Measurements from ENCODE around the gene PCK2. TPM values are rescaled to one million over a fixed set of nuclear protein-coding genes. Genes with fewer than 3 reads are reported as not detected.

PCK2 gene
- total RNA-seq, 1 donor: 13.0 TPM

DNA sequence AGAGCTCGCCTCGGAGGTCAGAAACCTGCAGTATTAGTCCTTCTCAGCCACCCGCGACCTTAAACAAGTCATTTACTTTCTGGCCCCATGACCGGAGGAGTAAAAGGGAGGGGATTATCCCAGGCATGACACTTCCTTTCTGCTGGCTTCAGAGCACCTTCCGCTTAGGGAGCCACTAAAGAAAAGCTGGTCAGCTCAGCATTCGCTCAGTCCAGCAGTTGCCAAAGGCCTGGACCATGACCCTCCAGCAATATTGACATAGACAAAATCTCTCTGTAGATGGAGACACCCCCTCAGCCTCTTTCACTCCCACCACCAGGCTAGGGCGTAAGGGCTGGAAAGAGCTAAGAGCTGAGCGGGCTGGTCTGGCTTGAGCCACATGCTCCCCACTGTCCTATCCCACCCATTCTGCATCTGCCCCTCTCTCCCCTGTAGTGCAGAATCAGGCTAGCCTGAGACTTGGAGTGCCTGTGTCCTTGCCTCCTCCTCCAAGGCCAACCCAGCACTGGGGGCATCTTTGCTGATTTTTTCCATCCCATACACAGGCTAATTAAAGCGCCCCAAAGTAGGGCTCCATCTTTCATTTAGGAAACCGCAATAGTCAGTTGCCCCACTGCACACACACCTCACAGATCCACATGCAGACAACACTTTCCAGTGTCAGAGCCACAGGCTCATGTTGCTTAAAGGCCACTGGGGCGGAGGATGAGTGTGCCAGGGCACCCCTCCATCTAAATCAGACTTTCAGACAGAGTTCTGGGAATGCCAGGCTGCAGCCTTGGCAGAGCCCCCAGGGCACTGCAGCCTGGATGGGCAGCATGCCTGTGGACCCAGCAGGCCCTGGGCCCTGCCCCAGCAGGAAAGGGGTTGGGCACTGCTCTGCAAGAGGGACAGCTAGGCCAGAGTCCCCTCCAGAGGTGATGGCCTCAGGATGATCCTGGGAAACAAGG lies 26.7 kb upstream of the PCK2 start:
- TF ChIP-seq, protein P1, sequence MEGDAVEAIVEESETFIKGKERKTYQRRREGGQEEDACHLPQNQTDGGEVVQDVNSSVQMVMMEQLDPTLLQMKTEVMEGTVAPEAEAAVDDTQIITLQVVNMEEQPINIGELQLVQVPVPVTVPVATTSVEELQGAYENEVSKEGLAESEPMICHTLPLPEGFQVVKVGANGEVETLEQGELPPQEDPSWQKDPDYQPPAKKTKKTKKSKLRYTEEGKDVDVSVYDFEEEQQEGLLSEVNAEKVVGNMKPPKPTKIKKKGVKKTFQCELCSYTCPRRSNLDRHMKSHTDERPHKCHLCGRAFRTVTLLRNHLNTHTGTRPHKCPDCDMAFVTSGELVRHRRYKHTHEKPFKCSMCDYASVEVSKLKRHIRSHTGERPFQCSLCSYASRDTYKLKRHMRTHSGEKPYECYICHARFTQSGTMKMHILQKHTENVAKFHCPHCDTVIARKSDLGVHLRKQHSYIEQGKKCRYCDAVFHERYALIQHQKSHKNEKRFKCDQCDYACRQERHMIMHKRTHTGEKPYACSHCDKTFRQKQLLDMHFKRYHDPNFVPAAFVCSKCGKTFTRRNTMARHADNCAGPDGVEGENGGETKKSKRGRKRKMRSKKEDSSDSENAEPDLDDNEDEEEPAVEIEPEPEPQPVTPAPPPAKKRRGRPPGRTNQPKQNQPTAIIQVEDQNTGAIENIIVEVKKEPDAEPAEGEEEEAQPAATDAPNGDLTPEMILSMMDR (IDR thresholded peaks at IDR 0.05; ENCODE audit: insufficient read depth, low read depth, low read length): no peak
- H3K4me3 ChIP-seq (ENCODE audit: low read depth, low read length): no peak overlapping the region
- no peak for DNase-seq (ENCODE audit: low read depth)

DNA sequence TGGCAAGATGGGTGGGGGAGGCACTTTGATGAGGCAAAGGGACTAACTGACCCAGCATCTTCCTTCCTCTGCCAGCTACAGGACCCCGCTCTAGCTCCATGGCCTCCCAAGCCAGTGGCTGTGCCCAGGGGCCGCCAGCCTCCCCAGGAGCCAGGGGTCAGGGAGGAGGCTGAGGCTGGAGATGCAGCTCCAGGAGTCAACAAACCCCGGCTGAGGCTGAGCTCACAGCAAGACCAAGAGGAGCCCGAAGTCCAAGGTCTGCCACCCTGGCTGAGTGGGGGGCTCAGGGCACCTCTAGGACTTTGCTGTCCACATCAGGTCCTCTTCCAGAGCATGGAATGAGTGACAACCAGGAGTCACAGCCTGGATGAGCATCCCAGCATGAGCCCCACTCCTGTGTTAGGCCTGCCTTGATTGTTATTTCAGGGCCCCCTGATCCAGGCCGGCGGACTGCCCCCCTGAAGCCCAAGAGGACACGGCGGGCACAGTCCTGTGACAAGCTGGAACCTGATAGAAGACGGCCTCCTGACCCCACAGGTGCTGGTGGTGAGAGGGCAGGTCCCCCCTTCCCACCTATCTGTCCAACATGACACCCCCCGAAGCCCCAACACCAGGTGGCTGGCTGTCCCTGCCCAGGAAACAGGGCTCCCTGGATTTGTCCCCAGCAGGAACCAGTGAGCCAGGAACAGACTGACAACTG lies 25.2 kb upstream of the PCK2 start:
- TF ChIP-seq, protein P1 (IDR thresholded peaks at IDR 0.05; ENCODE audit: insufficient read depth, low read depth, low read length): no peak
- no peak overlapping the region for H3K4me3 ChIP-seq (ENCODE audit: low read depth, low read length)
- no peak for DNase-seq (ENCODE audit: low read depth)

DNA sequence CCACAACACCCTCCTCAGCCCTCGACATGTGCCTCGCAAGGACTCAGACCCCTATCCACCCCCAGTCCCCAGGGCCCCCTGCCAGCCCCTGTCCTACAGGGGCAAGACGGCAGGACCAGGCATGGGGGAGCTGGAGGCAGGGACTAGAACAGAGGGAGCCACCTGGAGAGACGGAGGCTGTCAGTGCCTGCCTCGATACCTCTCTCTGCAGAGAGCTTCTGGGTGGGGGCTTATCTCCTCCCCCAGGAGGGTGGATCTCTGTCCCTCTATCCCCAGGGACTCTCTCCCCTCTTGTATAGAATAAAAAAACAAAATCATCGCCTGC lies 24.7 kb upstream of the PCK2 start:
- TF ChIP-seq, protein P1 (IDR thresholded peaks at IDR 0.05; ENCODE audit: insufficient read depth, low read depth, low read length): no peak
- no peak for DNase-seq (ENCODE audit: low read depth)
- no peak overlapping the region for H3K4me3 ChIP-seq (ENCODE audit: low read depth, low read length)

DNA sequence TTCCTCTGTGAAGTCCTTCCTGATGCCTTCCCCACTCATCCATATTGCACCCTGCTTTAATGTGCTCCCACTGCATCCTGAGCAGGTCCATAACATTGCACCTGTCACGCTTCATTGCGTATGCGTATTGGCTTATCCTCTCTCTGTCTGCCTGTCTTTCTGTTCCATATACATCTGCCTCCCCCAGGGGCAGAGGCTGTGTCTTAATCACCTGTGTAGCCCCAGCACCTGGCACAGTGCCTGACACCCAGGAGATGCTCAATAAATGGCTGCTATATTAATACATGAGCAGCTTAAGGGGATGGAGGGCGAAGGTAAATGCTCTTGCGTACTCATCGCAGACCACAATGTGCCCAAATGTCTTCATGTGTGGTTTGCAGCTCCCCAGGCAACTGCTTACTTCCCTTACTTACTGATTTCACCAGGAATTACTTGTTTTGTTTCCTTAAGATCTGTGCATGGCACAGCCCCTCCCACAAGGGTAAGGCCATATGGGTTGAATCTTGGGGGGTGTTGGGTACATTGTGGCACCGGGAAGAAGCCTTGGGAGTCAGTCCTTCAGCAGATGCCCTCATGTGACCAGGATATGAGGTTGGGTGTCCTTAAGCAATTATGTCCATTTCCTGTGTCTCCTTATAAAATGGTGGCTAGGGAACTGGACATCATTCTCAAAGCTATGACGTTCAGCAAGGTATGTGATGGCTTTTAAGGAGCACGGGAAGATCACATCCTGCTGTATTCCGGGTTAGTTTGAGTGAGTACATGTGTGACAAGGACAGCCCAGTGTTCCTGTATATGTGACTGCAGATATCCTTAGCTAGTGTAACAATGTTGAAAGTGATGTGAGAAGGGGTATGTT lies 23.6 kb upstream of the PCK2 start:
- H3K4me3 ChIP-seq (ENCODE audit: low read depth, low read length): no peak overlapping the region
- DNase-seq (ENCODE audit: low read depth): no peak
- TF ChIP-seq, protein P1 (IDR thresholded peaks at IDR 0.05; ENCODE audit: insufficient read depth, low read depth, low read length): no peak

DNA sequence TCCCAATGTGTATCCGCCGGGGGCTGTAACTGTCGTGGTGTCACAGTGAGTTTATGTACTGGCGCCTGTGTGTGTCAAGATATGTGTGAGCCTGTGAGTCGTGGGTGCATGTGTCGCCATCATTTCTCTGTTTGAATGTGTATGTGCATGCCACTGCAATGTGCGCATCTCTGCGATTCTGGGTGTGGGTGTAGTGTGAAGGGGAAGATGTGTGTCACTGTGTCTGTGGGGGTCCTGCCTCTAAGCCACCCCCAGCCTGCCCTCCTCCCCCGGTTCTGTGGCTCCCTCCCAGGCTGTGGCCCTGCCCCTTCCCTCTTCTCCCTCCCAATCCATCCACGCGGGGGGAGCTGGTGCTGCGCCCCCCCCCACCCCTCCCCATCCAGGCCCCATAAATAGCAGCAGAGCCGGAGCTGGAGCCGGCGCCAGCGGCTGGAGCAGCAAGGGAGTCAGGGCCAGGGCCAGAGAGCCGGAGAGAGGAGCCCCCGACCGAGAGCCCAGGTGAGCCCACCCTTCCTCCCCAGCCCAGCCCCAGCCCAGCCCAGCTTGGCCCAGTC lies 22.9 kb upstream of the PCK2 start, which contains the start of gene CPNE6:
Gene CPNE6 (plus strand): TSS at position 419 of the 554 bp plus-strand sequence. CDS start 1,375 bp downstream, outside the sequence.
- DNase-seq (ENCODE audit: low read depth): no peak
- H3K4me3 ChIP-seq (ENCODE audit: low read depth, low read length): no peak within 1 kb of the TSS
- TF ChIP-seq, protein P1 (IDR thresholded peaks at IDR 0.05; ENCODE audit: insufficient read depth, low read depth, low read length): no peak

DNA sequence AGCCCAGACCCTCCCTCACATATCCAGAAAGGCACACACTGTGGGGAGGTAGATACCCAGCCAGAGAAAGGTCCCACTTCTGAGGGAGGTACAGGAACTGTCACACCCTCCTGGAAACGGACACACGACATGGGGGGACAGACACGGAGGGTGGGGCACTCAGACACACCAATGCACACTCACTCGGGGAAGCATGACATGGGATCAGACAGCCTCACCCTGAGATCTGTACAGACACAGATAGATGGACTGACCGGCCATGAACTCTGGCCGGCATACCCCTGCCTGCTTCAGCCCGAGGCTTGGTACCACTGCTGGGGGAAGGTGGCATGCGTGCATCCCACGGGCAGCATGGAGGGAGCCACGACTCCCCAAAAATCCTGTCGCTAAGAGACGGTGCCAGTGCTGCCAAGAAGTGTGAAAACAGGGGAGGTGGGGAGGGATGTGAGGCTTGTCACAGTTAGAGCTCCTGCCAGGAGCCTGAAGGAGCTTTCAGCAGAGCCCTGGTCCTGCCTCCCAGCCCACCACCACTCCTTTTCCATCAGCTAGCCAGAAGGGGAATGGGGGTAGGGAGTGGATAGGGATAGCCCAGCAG lies 22.2 kb upstream of the PCK2 start:
- no peak overlapping the region for H3K4me3 ChIP-seq (ENCODE audit: low read depth, low read length)
- DNase-seq (ENCODE audit: low read depth): no peak
- TF ChIP-seq, protein P1 (IDR thresholded peaks at IDR 0.05; ENCODE audit: insufficient read depth, low read depth, low read length): no peak

All from fibroblast of villous mesenchyme (primary cell).